SK-N-SH (cell line): ENCODE results near the gene LHX4.

Source experiments
- ELF1 ChIP-seq: IDR thresholded peaks from 2 replicates; pipeline ENCODE4 v1.4.0; 2012
- EP300 ChIP-seq, 2 experiments: IDR thresholded peaks; 2 replicates each; pipeline versions ENCODE4 v1.4.0 to v1.6.1; 2012; ENCODE audit warnings: borderline replicate concordance in 1 of 2, low read depth in 1 of 2, low read length in 1 of 2
- EZH2phosphoT487 ChIP-seq: fragments of 200-600 bp; sonication (generic); IDR thresholded peaks from 2 replicates; pipeline ENCODE4 v1.6.1; 2017; ENCODE audit warnings: low read depth, mixed run types, mild to moderate bottlenecking, antibody characterized with exemption, moderate library complexity, borderline replicate concordance
- MEF2A ChIP-seq: IDR thresholded peaks from 2 replicates; pipeline ENCODE4 v1.4.0; 2012; ENCODE audit warnings: low read depth, borderline replicate concordance
- POLR2AphosphoS5 ChIP-seq: IDR thresholded peaks from 2 replicates; pipeline ENCODE4 v1.6.1; 2012; ENCODE audit warnings: low read depth, low read length
- RAD21 ChIP-seq: IDR thresholded peaks from 2 replicates; pipeline ENCODE4 v1.6.1; 2012; ENCODE audit warnings: mild to moderate bottlenecking, low read length
- SMC3 ChIP-seq: IDR thresholded peaks from 2 replicates; pipeline ENCODE4 v1.6.1; 2012; ENCODE audit warnings: low read depth, low read length, improper control_type of control experiment
- TCF12 ChIP-seq: IDR thresholded peaks from 2 replicates; pipeline ENCODE4 v1.4.0; 2012
- YY1 ChIP-seq: IDR thresholded peaks from 2 replicates; pipeline ENCODE4 v1.4.0; 2012; ENCODE audit warnings: low read depth, mild to moderate bottlenecking
- TF ChIP-seq, protein P1 (sequence below): IDR thresholded peaks from 2 replicates; pipeline ENCODE4; 2012
- TF ChIP-seq, protein P2 (sequence below): fragments of 200-600 bp; sonication (generic); IDR thresholded peaks from 2 replicates; pipeline ENCODE4 v1.6.1; 2017; ENCODE audit warnings: antibody characterized with exemption, mild to moderate bottlenecking, moderate library complexity
- TF ChIP-seq, protein P3 (sequence below): fragments of 150-350 bp; IDR thresholded peaks from 2 replicates; pipeline ENCODE4 v1.6.1; 2016; ENCODE audit warnings: mild to moderate bottlenecking, low read depth, low read length
- TF ChIP-seq, protein P4 (sequence below): fragments of 150-350 bp; IDR thresholded peaks from 2 replicates; pipeline ENCODE4 v1.6.1; 2017; ENCODE audit warnings: antibody characterized with exemption, low read length, low read depth, borderline replicate concordance
- TF ChIP-seq, protein P5 (sequence below): IDR thresholded peaks from 2 replicates; pipeline ENCODE4 v1.4.0; 2012; ENCODE audit warnings: low read depth, borderline replicate concordance

DNA sequence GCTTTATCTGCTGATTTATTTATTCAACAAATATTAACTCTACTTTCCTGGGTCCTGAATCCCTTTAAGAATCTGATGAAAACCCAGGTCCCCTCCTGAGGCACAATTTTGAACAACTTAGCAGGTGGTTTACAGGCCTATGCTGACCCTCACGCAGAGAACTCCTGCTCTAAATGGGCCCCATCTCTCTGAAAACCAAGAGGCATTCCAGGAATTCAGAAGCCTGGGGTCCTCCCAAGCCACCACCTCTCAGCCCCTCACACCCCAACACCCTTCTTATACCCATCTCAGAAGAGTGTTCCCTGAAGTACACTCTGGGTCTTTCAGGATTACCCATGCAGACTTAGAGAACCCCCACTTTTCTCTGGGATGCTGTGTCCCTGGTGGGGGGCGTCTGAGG lies 34.5 kb downstream of the LHX4 start:
- TF ChIP-seq, protein P1, sequence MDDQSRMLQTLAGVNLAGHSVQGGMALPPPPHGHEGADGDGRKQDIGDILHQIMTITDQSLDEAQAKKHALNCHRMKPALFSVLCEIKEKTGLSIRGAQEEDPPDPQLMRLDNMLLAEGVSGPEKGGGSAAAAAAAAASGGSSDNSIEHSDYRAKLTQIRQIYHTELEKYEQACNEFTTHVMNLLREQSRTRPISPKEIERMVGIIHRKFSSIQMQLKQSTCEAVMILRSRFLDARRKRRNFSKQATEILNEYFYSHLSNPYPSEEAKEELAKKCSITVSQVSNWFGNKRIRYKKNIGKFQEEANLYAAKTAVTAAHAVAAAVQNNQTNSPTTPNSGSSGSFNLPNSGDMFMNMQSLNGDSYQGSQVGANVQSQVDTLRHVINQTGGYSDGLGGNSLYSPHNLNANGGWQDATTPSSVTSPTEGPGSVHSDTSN: no peak
- TF ChIP-seq POLR2AphosphoS5 (no peak), SMC3 (no peak), TCF12 (no peak), EP300 (IDR thresholded peaks at IDR 0.05; ENCODE audit: borderline replicate concordance in 1 of 2, low read depth in 1 of 2, low read length in 1 of 2) (no peak), RAD21 (no peak), EZH2phosphoT487 (no peak), MEF2A (no peak), YY1 (no peak), ELF1 (no peak)
- TF ChIP-seq, protein P2, sequence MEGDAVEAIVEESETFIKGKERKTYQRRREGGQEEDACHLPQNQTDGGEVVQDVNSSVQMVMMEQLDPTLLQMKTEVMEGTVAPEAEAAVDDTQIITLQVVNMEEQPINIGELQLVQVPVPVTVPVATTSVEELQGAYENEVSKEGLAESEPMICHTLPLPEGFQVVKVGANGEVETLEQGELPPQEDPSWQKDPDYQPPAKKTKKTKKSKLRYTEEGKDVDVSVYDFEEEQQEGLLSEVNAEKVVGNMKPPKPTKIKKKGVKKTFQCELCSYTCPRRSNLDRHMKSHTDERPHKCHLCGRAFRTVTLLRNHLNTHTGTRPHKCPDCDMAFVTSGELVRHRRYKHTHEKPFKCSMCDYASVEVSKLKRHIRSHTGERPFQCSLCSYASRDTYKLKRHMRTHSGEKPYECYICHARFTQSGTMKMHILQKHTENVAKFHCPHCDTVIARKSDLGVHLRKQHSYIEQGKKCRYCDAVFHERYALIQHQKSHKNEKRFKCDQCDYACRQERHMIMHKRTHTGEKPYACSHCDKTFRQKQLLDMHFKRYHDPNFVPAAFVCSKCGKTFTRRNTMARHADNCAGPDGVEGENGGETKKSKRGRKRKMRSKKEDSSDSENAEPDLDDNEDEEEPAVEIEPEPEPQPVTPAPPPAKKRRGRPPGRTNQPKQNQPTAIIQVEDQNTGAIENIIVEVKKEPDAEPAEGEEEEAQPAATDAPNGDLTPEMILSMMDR: no peak
- TF ChIP-seq, protein P3, sequence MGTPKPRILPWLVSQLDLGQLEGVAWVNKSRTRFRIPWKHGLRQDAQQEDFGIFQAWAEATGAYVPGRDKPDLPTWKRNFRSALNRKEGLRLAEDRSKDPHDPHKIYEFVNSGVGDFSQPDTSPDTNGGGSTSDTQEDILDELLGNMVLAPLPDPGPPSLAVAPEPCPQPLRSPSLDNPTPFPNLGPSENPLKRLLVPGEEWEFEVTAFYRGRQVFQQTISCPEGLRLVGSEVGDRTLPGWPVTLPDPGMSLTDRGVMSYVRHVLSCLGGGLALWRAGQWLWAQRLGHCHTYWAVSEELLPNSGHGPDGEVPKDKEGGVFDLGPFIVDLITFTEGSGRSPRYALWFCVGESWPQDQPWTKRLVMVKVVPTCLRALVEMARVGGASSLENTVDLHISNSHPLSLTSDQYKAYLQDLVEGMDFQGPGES: no peak
- TF ChIP-seq, protein P4, sequence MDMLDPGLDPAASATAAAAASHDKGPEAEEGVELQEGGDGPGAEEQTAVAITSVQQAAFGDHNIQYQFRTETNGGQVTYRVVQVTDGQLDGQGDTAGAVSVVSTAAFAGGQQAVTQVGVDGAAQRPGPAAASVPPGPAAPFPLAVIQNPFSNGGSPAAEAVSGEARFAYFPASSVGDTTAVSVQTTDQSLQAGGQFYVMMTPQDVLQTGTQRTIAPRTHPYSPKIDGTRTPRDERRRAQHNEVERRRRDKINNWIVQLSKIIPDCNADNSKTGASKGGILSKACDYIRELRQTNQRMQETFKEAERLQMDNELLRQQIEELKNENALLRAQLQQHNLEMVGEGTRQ: no peak
- TF ChIP-seq, protein P5, sequence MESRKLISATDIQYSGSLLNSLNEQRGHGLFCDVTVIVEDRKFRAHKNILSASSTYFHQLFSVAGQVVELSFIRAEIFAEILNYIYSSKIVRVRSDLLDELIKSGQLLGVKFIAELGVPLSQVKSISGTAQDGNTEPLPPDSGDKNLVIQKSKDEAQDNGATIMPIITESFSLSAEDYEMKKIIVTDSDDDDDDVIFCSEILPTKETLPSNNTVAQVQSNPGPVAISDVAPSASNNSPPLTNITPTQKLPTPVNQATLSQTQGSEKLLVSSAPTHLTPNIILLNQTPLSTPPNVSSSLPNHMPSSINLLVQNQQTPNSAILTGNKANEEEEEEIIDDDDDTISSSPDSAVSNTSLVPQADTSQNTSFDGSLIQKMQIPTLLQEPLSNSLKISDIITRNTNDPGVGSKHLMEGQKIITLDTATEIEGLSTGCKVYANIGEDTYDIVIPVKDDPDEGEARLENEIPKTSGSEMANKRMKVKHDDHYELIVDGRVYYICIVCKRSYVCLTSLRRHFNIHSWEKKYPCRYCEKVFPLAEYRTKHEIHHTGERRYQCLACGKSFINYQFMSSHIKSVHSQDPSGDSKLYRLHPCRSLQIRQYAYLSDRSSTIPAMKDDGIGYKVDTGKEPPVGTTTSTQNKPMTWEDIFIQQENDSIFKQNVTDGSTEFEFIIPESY: no peak
